DND-41 (cell line): Measurements from ENCODE around the gene NR6A1.

Source experiments
- ATAC-seq: fragments of 200-7000 bp; cut with Tn5 transposase; 3 replicates; pipeline ENCODE4 v1.9.1; 2021; ENCODE audit warnings: low read depth; ENCODE audit not compliant: insufficient read depth
- DNase-seq: peaks from one replicate; pipeline ENCODE4 v3.0.0-alpha.2; 2020
- H2AFZ ChIP-seq: 2 replicates; pipeline ENCODE4 v1.6.0; 2012; ENCODE audit warnings: low read depth, low read length
- H3K27ac ChIP-seq: 2 replicates; pipeline ENCODE4 v1.5.1; 2012; ENCODE audit warnings: low read length, inconsistent platforms
- H3K27me3 ChIP-seq: fragments of 200-600 bp; sonication (generic); 2 replicates; pipeline ENCODE4 v1.6.0; 2012; ENCODE audit warnings: low read length, mild to moderate bottlenecking, inconsistent platforms; ENCODE audit not compliant: insufficient read depth, poor library complexity
- H3K36me3 ChIP-seq: 2 replicates; pipeline ENCODE4 v1.5.1; 2012; ENCODE audit warnings: low read length, inconsistent platforms; ENCODE audit not compliant: insufficient read depth
- H3K4me1 ChIP-seq: 2 replicates; pipeline ENCODE4 v1.5.1; 2012; ENCODE audit warnings: mild to moderate bottlenecking, low read length; ENCODE audit not compliant: insufficient read depth
- H3K4me2 ChIP-seq: 2 replicates; pipeline ENCODE4 v1.6.0; 2012; ENCODE audit warnings: mild to moderate bottlenecking, moderate library complexity, low read length, inconsistent platforms; ENCODE audit not compliant: insufficient read depth
- H3K4me3 ChIP-seq, 2 experiments: fragments of 200-600 bp in 1 of 2; shearing (Covaris generic) in 1 of 2; 2 replicates each; pipeline ENCODE4 v1.5.1; 2012 to 2016; ENCODE audit warnings: inconsistent platforms in 2 of 2, low read length in 2 of 2, mild to moderate bottlenecking in 2 of 2, low read depth in 1 of 2, moderate library complexity in 1 of 2
- H3K79me2 ChIP-seq: 2 replicates; pipeline ENCODE4 v1.6.0; 2012; ENCODE audit warnings: low read length, inconsistent platforms; ENCODE audit not compliant: insufficient read depth
- H3K9ac ChIP-seq: 2 replicates; pipeline ENCODE4 v1.6.0; 2012; ENCODE audit warnings: low read depth, mild to moderate bottlenecking, inconsistent platforms, low read length, moderate library complexity
- H3K9me3 ChIP-seq: 2 replicates; pipeline ENCODE4 v1.5.1; 2012; ENCODE audit warnings: low read length, moderate library complexity, mild to moderate bottlenecking, inconsistent platforms; ENCODE audit not compliant: insufficient read depth, severe bottlenecking
- H4K20me1 ChIP-seq: 2 replicates; pipeline ENCODE4 v1.6.0; 2012; ENCODE audit warnings: low read length; ENCODE audit not compliant: insufficient read depth
- CTCF ChIP-seq: IDR thresholded peaks from 2 replicates; pipeline ENCODE4 v1.5.1; 2012; ENCODE audit warnings: borderline replicate concordance, low read length, moderate library complexity, mild to moderate bottlenecking; ENCODE audit not compliant: poor library complexity, severe bottlenecking; ENCODE audit errors: extremely low read depth
- EZH2 ChIP-seq: IDR thresholded peaks from 3 replicates; pipeline ENCODE4 v1.6.1; 2012; ENCODE audit warnings: borderline replicate concordance, low read depth, mild to moderate bottlenecking, moderate library complexity, low read length, inconsistent platforms; ENCODE audit not compliant: severe bottlenecking

NR6A1 gene

GRCh38 chr9:124767821-124768220 is 3.3 kb downstream of the NR6A1 start:
- H4K20me1 ChIP-seq = no peaks in the 10 kb centered on the region; the same call in 1 of the 2 replicates
- peaks cover 24% of the 10 kb centered on the region for H3K4me1 ChIP-seq
- H3K36me3 ChIP-seq = no peaks in the 10 kb centered on the region
- no peak overlapping the region for H2AFZ ChIP-seq
- TF ChIP-seq EZH2 = no peak
- no peak for TF ChIP-seq CTCF
- H3K9me3 ChIP-seq = no peaks in the 10 kb centered on the region
- no peak overlapping the region for H3K27ac ChIP-seq
- ATAC-seq (no peak), DNase-seq (no peak)
- H3K4me2 ChIP-seq = no peak overlapping the region
- no peaks in the 10 kb centered on the region; the same call in 1 of the 2 replicates for H3K79me2 ChIP-seq
- no peak overlapping the region for H3K9ac ChIP-seq
- no peak overlapping the region for H3K4me3 ChIP-seq
- H3K27me3 ChIP-seq = peaks cover 13% of the 10 kb centered on the region

GRCh38 chr9:124766815-124767554 is 4.1 kb downstream of the NR6A1 start:
- H3K36me3 ChIP-seq = no peaks in the 10 kb centered on the region
- peaks cover 13% of the 10 kb centered on the region for H3K27me3 ChIP-seq
- H3K4me2 ChIP-seq = no peak overlapping the region
- peaks cover 19% of the 10 kb centered on the region for H3K4me1 ChIP-seq
- no peak for ATAC-seq
- DNase-seq = no peak
- H2AFZ ChIP-seq = no peak overlapping the region
- TF ChIP-seq EZH2 (no peak), CTCF (peak; percentile 29)
- no peak overlapping the region for H3K4me3 ChIP-seq
- no peaks in the 10 kb centered on the region; the same call in 1 of the 2 replicates for H3K79me2 ChIP-seq
- H3K27ac ChIP-seq = no peak overlapping the region
- H3K9ac ChIP-seq = no peak overlapping the region
- no peaks in the 10 kb centered on the region; the same call in 1 of the 2 replicates for H4K20me1 ChIP-seq
- H3K9me3 ChIP-seq = no peaks in the 10 kb centered on the region

DNA sequence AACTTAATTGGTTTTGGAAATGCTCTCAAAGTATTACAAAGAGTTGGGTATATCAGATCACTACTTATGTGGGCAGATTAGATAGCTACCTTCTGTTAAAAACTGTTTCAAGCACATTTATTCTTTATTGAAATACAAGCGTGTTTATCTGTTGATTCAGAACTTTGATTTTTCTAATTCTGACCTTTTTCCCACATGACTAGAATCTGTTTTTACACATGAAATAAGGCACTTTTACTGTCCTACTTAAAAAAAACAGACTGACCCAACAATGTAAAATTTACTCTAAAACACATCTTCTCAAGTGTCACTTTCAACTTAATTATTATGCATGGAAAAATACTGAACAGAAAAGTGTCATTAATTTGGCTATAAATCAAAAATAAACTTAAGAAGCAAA is 4.8 kb downstream of the NR6A1 start:
- Histone ChIP-seq H3K27me3 (peaks cover 13% of the 10 kb centered on the region), H3K9me3 (no peaks in the 10 kb centered on the region), H2AFZ (no peak overlapping the region), H3K4me3 (no peak overlapping the region), H3K36me3 (no peaks in the 10 kb centered on the region), H3K9ac (no peak overlapping the region), H3K4me2 (no peak overlapping the region), H3K27ac (no peak overlapping the region), H3K79me2 (no peaks in the 10 kb centered on the region; the same call in 1 of the 2 replicates), H4K20me1 (no peaks in the 10 kb centered on the region; the same call in 1 of the 2 replicates), H3K4me1 (peaks cover 14% of the 10 kb centered on the region)
- DNase-seq (no peak), ATAC-seq (no peak)
- TF ChIP-seq CTCF (no peak), EZH2 (no peak)
